Hematopoietic multipotent progenitor cell (in vitro differentiated cells): ENCODE measurements around the gene RHOT2. TPM values are rescaled to one million over a fixed set of nuclear protein-coding genes. Genes with fewer than 3 reads are reported as not detected.

Experiments used
- DNase-seq, 3 donors: peaks; one replicate each; pipeline ENCODE4 v3.0.0-alpha.2; 2011 to 2015; ENCODE audit warnings: low read depth in 2 of 3, low spot score in 2 of 3
- total RNA-seq: library from RNA; depleted of rRNA; stranded (reverse); fragments of >200 nt; gene quantifications from one replicate; pipeline ENCODE4 v1.2.3, GENCODE V29; 2012

The RHOT2 gene
- total RNA-seq, 1 donor = 44.7 TPM

- DNase-seq = no peak
These were observed 55.8 kb downstream of the RHOT2 start for GRCh38 chr16:723695-724094.

Other genes starting within 250 kb of the RHOT2 start
- 23.4 TPM for gene RAB11FIP3, start 242.5 kb upstream of the RHOT2 start, total RNA-seq
- 59.2 TPM for gene CAPN15, start 140.4 kb upstream of the RHOT2 start, total RNA-seq
- gene PRR35, start 107.7 kb upstream of the RHOT2 start, total RNA-seq = under 0.01 TPM
- gene NHLRC4, start 101.1 kb upstream of the RHOT2 start, total RNA-seq = 14.3 TPM
- gene PIGQ, start 98.2 kb upstream of the RHOT2 start, total RNA-seq = 36.9 TPM
- gene RAB40C, start 78.1 kb upstream of the RHOT2 start, total RNA-seq = 33.4 TPM
- 0.27 TPM for gene WFIKKN1, start 37.1 kb upstream of the RHOT2 start, total RNA-seq
- gene METTL26, start 31.8 kb upstream of the RHOT2 start, total RNA-seq = 101 TPM
- gene MCRIP2, start 26.3 kb upstream of the RHOT2 start, total RNA-seq = 20.5 TPM
- gene WDR90, start 18.8 kb upstream of the RHOT2 start, total RNA-seq = 25.9 TPM
- gene RHBDL1, start 7.5 kb downstream of the RHOT2 start, total RNA-seq = 0.54 TPM
- gene STUB1, start 12.3 kb downstream of the RHOT2 start, total RNA-seq = 73.2 TPM
- 68.9 TPM for gene JMJD8, start 16.2 kb downstream of the RHOT2 start, total RNA-seq
- 7.0 TPM for gene WDR24, start 22.3 kb downstream of the RHOT2 start, total RNA-seq
- gene FBXL16, start 37.7 kb downstream of the RHOT2 start, total RNA-seq = 0.54 TPM
- 5.1 TPM for gene METRN, start 47.0 kb downstream of the RHOT2 start, total RNA-seq
- 25.3 TPM for gene ANTKMT, start 53.0 kb downstream of the RHOT2 start, total RNA-seq
- 2.7 TPM for gene CCDC78, start 58.3 kb downstream of the RHOT2 start, total RNA-seq
- gene HAGHL, start 59.0 kb downstream of the RHOT2 start, total RNA-seq = 22.6 TPM
- 72.2 TPM for gene CIAO3, start 72.9 kb downstream of the RHOT2 start, total RNA-seq
- gene MSLN, start 92.6 kb downstream of the RHOT2 start, total RNA-seq = under 0.01 TPM
- gene RPUSD1, start 120.2 kb downstream of the RHOT2 start, total RNA-seq = 42.5 TPM
- gene CHTF18, start 120.5 kb downstream of the RHOT2 start, total RNA-seq = 25.3 TPM
- not detected for gene GNG13, start 132.6 kb downstream of the RHOT2 start, total RNA-seq